Stimulated activated CD8-positive, alpha-beta memory T cell treated with anti-CD3 and anti-CD28 coated beads, Interleukin-4, amount 100 ng/mL, for 1 hour (primary cell): ENCODE data around the gene ADARB2.

Experiments used
- DNase-seq, 2 donors: peaks; one replicate each; pipeline ENCODE4 v3.0.0-alpha.2; 2020; ENCODE audit warnings: low read depth in 2 of 2, low spot score in 1 of 2

Gene ADARB2

GRCh38 chr10:1532636-1533035 lies 204.7 kb downstream of the ADARB2 start:
- DNase-seq = no peak

GRCh38 chr10:1531883-1532597 lies 205.3 kb downstream of the ADARB2 start:
- no peak for DNase-seq

GRCh38 chr10:1530871-1531517 lies 206.3 kb downstream of the ADARB2 start:
- DNase-seq = no peak

- DNase-seq = no peak
Measured at GRCh38 chr10:1529806-1530413, 207.4 kb downstream of the ADARB2 start.

- no peak for DNase-seq
Measured at GRCh38 chr10:1527951-1528350, 209.4 kb downstream of the ADARB2 start.

- DNase-seq = no peak
Measured at GRCh38 chr10:1526436-1527055, 210.8 kb downstream of the ADARB2 start.

GRCh38 chr10:1525354-1526162 lies 211.8 kb downstream of the ADARB2 start:
- no peak for DNase-seq

- DNase-seq = no peak
Measured at GRCh38 chr10:1524540-1524939, 212.8 kb downstream of the ADARB2 start.

- DNase-seq = no peak
Measured at GRCh38 chr10:1523221-1523620, 214.1 kb downstream of the ADARB2 start.

GRCh38 chr10:1522237-1522636 lies 215.1 kb downstream of the ADARB2 start:
- no peak for DNase-seq

- no peak for DNase-seq
Measured at GRCh38 chr10:1521741-1522140, 215.6 kb downstream of the ADARB2 start.

- no peak for DNase-seq
Measured at GRCh38 chr10:1520909-1521565, 216.3 kb downstream of the ADARB2 start.

- DNase-seq = no peak
Measured at GRCh38 chr10:1519391-1519790, 217.9 kb downstream of the ADARB2 start.

GRCh38 chr10:1517684-1518083 lies 219.6 kb downstream of the ADARB2 start:
- no peak for DNase-seq

GRCh38 chr10:1516492-1517165 lies 220.7 kb downstream of the ADARB2 start:
- no peak for DNase-seq

GRCh38 chr10:1515780-1516491 lies 221.4 kb downstream of the ADARB2 start:
- DNase-seq = no peak

GRCh38 chr10:1515121-1515779 lies 222.1 kb downstream of the ADARB2 start:
- DNase-seq = no peak

- DNase-seq = no peak
Measured at GRCh38 chr10:1514681-1515080, 222.6 kb downstream of the ADARB2 start.

GRCh38 chr10:1513221-1513620 lies 224.1 kb downstream of the ADARB2 start:
- DNase-seq = no peak
